GM19395 (cell line): ENCODE results near the gene ST6GALNAC5.
A peak's percentile ranks its signal among the peaks of the same experiment; 100 is the strongest.
"Not testable (repeated sequence)": the region's sequence is repeated elsewhere in the genome, so short reads cannot be mapped to it uniquely, and the experiment has no call there.

ENCODE experiments used
- ATAC-seq: cut with Tn5 transposase; IDR thresholded peaks from one replicate; pipeline ENCODE4 v1.9.1; 2021; ENCODE audit warnings: mild to moderate bottlenecking, moderate library complexity; ENCODE audit not compliant: unreplicated experiment

Gene ST6GALNAC5

DNA sequence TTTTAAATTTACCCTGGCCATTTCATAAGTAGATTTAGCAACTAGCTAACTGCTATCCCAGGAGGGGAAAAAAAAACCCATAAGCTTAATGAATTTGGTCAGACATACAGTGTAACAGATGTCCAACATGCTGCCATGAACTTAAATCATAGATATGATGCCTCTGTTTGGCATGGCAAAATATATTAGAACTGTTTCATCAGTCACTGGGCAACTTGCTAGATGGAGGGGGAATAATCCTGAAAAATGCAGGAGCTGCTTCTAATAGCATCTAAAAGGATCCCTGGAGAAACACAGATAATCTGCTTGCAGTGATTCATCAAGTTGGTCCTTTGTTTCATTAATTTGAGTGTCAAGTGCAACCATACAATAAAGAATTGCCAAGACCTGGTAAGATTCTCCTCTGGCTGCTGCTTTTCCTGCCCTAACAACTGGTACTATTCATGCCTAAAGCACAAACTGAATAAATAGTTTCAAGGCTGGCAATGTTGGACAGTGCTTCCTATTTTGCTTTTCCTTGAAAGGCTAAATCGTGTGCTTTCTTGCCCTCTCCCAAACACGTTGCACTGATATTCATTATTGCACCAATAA is 1.5 kb upstream of the ST6GALNAC5 start:
- no peak for ATAC-seq

- ATAC-seq: no peak
Observed at GRCh38 chr1:76866566-76866965, 714 bp upstream of the ST6GALNAC5 start.

GRCh38 chr1:76868154-76868882 is 1.0 kb downstream of the ST6GALNAC5 start:
- ATAC-seq: no peak

DNA sequence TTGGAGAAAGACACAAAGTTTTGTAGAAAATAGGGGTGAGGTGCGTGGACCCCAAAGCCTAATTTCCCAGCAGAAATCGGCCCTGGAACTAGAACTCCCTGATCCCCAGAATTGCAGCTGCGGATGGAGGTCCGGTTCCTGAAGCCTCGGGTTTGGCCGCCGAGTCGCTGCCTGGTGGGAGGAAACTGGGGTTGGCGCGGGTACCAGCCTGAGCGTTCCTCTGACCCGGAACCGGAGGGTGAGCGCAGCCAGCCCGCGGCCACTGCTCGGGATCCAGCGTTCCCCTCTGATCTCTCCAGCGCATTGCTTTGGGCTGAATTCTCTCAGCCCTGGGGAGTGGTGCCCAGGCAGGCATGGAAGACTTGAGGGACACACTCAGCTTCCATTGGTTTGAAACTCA is 1.6 kb downstream of the ST6GALNAC5 start:
- no peak for ATAC-seq

DNA sequence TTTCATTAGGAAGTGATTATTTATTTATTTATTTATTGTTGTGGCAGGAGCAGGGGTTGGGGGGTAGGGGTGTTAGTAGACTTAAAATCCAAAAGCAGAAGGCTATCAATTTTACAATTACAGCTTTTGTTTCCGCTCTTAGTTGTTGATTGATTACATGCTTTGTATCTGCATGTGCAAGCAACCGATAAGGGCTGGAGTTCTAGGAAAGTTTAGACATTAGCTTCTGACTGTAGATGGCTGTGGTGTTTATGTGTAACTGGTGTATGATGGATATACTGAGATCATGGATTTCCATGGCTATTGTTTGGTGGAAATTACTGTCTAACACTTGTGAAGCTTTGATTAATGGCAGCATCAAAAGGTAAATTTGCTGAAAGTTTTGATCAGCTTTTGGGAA is 2.8 kb downstream of the ST6GALNAC5 start:
- no peak for ATAC-seq

GRCh38 chr1:76871355-76871974 is 4.2 kb downstream of the ST6GALNAC5 start:
- peak; percentile 98 for ATAC-seq

- no peak for ATAC-seq
Observed at GRCh38 chr1:76872944-76873343, 5.7 kb downstream of the ST6GALNAC5 start.

- no peak for ATAC-seq
Observed at GRCh38 chr1:76876655-76877395, 9.5 kb downstream of the ST6GALNAC5 start.

DNA sequence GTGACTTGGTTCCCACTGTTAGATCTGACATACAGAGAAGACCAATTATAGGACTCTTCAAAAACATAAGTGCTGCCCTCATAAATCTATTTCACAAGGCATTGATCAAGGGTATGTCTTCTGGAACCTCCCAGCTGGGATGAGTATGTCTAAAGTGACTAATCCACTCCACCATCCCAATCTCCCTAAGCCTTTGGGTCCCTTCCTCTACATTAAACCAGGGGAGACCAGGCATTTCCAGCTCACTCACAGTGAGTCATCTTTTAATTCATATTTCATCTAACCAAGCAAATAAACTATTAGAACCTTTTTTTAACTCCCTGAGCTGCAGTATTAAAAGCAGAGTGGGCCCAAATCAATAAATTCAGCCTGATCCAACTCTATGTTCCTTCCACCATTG is 11.7 kb downstream of the ST6GALNAC5 start:
- not testable (repeated sequence) for ATAC-seq

DNA sequence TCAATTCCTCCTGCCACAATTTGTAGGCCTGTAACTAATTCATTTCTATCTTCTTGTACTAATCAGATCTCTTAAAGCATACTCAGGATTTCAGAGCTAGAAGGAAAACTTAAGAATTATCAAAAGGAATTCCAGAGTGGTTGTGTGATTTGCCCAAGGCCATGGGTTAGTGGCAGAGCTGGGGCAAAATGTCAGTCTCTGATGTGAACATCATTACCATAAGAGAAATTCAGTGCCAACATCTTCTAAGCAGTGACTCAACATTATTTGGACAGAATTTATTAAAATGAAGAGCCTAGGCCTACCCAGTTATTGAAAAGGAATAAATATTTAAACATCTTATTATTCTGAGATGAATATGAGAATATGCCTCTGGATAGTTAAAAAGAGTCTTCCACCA is 14.5 kb downstream of the ST6GALNAC5 start:
- no peak for ATAC-seq

- ATAC-seq: no peak
Observed at GRCh38 chr1:76891931-76892622, 24.8 kb downstream of the ST6GALNAC5 start.

DNA sequence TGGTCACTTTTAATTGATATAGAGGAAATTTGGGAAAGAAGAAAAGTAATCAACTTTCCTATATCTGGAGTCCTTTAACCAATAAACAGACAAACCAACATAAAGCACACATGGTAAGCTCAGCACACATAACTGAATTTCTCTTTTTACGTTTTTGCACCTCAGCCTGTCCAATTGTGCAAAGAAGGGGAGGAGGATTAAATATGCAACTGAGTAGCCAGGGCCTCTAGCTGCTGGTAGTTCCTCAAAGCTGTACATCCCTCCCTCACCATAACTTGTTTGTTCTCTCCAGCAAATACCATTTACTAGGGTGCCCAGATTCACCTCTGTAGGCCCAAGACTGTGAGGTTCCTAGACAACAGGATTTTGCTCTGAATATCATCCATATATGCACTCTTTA is 25.4 kb downstream of the ST6GALNAC5 start:
- no peak for ATAC-seq

DNA sequence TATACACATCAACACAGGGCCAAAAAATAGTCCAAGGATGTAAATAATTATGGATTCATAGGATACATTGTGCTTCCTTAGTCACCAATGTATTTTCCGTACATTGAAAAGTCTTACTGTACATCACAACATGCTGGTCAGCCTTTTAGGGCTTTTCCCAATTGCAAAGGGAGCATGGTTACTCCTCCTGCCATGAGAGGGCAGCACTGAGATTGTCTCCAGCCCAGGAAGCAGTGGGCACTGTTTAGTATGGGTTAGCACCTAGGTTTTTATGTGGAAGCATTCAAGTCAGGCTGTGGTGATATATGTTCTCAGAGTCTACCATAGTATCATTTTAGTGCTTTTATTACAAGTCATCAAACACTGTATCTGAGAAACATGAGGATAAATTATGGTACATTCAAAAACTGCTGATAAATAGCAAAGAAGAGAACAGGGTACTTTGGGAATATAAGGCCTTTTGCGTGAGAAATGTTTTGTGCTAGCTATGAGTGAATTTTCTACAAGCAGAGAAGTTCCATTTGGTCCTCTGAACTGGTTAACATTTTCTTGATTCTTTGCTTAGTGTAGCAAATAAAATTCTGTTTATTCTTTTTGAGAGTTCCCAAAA is 34.0 kb downstream of the ST6GALNAC5 start:
- ATAC-seq: peak; percentile 98

DNA sequence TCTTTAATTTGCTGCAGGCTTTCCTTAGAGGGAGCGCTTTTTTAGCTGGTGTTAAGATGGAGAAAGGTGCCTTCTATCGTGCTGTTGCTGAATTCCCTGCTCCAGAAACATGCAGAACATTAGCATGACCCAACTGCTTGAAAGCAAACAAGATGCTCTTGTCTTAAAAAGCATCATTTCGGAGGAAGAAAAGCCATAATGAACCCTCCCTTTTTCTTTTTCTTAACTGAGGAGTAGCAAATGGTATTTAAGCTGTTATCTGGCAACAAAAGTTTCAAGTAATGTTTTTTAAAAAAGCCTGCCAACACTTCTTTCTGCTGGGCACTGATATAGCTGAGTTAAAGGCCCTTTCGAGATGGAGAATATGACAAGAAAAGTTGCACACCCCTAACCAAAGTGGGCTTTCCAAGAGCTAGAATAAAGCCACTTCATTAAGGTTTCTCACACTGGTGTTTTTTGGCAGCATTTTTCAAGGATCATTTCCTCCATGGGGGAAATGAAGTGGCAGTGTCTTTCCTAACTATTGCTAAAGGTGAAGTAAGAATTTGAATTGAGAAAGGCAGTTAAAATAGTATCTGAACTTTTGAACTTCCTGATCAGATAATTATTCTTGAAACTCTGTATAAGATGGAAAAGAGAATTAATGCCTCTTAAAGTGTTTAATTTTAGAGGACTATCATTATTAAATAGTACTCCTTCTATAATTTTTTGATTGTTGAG is 38.8 kb downstream of the ST6GALNAC5 start:
- no peak for ATAC-seq

DNA sequence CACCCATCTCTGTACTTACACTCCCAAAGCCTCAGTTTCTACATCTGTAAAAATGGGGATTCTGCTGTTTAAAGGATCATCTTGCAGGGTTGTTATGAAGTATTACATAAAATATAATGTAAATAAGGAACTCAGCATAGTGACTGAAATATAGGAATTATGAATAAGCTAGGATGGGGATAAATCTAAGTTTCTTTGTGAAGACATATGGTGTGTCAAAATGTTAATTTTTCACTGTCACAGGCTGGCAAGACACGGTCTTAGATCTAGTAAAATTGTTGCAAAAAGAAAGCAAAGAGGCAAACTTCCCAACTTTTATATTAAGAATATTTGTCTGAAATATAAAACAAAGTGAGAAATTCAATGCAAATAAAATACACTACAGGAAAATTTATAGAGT is 42.0 kb downstream of the ST6GALNAC5 start:
- ATAC-seq: no peak

GRCh38 chr1:76919085-76919484 is 51.8 kb downstream of the ST6GALNAC5 start:
- ATAC-seq: no peak

DNA sequence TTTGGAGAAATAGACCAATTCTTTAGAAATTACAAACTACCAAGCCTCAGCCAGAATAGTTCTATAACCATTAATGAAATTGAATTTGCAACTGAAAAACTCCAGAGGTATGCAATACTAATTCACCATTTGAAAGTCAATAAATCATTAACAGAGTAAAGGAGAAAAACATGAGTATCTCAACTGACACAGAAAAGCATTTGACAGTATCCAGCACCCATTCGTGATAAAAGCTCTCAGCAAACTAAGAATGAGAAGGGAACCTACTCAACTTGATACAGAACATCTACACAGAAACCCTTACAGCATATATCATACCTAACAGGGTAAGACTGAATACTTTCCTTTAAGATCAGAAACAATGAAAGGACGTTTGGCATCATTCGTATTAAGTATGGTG is 54.3 kb downstream of the ST6GALNAC5 start:
- no peak for ATAC-seq

GRCh38 chr1:76925825-76926224 is 58.5 kb downstream of the ST6GALNAC5 start:
- no peak for ATAC-seq

- ATAC-seq: no peak
Observed at GRCh38 chr1:76928522-76928921, 61.2 kb downstream of the ST6GALNAC5 start.

GRCh38 chr1:76929136-76929535 is 61.9 kb downstream of the ST6GALNAC5 start:
- ATAC-seq: no peak
